Urothelium cell line (cell line): ENCODE data around the gene VWDE.

ENCODE experiments used
- DNase-seq: peaks from one replicate; pipeline ENCODE4 v3.0.0; 2011; ENCODE audit warnings: low spot score, mixed read lengths
- FAIRE-seq: peaks from 2 replicates; lab custom pipeline; 2011; peaks lifted over from hg19 to GRCh38; lab: Jason Lieb, UNC

The VWDE gene

DNA sequence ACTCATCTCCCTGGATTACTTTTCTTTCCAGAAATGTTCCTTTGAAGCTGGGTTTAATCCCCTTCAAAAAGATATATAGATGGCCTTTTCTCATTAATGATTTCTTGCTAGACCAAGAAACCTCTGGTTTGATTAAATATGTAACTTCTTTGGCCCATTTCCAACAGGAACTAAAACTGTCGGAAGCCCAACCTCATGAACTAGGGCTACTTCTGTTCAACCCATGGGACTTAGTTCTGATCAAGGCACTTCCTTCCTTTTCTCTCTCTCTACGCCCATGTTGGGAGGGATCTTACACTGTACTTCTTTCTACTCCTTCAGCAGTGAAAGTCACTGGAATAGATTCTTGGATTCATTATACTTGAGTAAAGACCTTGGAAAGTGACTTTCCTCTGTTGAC lies 109.0 kb downstream of the VWDE start:
- no peak for FAIRE-seq
- no peak for DNase-seq

- DNase-seq = no peak
- FAIRE-seq = no peak
Measured at GRCh38 chr7:12291870-12292269, 111.8 kb downstream of the VWDE start.

- no peak for FAIRE-seq
- no peak for DNase-seq
Measured at GRCh38 chr7:12290761-12291160, 112.9 kb downstream of the VWDE start.

DNA sequence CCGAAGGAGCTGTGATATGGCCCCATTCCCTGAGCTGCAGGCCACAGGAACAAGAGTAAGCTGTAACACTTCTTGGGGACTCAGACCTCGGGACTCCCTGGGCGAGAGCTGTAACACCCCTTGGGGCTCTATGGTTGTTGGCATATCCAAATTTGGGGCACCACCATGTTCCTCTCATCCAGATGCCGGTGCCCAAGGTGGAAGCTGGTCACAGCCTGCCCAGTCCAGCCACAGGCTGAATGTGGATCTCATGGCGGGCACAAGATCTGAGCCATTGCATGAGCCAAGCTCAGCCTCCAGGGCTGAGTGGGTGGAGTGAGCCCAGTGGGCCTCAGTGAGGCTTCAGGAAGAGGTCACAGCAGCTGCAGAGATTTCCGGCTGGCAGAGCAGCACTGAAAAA lies 113.7 kb downstream of the VWDE start:
- FAIRE-seq (no peak), DNase-seq (no peak)

DNA sequence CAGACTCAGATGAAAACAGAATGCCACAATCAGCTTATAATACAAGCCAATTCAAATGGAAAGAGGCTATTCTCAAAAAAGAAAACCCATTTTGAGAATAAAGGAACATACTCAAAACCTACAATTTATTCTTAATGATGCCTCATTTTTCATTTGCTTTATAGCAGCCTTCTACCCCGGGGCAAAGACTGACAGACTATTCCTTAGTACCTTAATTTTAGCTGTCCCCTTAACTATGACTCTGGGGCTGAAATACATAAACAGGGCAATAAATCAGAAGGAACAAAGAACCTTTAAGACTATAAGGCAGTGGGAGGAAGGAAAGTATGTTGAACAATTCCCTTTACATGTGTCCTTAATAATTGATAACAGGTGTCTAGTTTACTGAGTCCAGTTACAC lies 115.8 kb downstream of the VWDE start:
- DNase-seq (no peak), FAIRE-seq (no peak)

GRCh38 chr7:12281038-12281437 lies 122.6 kb downstream of the VWDE start:
- FAIRE-seq (no peak), DNase-seq (no peak)
